HG03103 (cell line): ENCODE data around the gene HLA-DQB2.
"Not testable (repeated sequence)": the region's sequence is repeated elsewhere in the genome, so short reads cannot be mapped to it uniquely, and the experiment has no call there.

Experiments used
- ATAC-seq: cut with Tn5 transposase; IDR thresholded peaks from one replicate; pipeline ENCODE4 v1.9.1; 2021; ENCODE audit warnings: low read depth; ENCODE audit not compliant: unreplicated experiment

Gene HLA-DQB2

DNA sequence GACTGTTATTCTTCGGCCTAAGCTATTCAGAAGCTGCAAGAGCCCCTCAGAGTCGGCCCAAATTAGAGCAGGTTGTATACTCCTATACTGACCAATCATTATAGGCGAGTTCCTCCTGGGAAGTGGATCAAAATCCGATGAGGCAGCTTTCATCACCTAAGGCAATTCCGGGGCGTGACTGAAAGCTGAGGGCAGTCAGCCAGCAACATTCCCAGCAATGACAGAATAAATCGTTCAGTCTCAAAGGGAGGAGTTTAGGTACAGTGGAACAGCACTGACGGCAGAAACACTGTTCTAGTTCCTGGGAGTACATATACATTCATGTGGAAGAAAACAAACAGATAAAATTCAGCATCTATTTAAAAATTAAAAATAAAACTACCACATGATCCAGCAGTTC lies 10.8 kb downstream of the HLA-DQB2 start:
- no peak for ATAC-seq

- ATAC-seq: not testable (repeated sequence)
Observed at GRCh38 chr6:32745649-32746048, 17.7 kb downstream of the HLA-DQB2 start.

DNA sequence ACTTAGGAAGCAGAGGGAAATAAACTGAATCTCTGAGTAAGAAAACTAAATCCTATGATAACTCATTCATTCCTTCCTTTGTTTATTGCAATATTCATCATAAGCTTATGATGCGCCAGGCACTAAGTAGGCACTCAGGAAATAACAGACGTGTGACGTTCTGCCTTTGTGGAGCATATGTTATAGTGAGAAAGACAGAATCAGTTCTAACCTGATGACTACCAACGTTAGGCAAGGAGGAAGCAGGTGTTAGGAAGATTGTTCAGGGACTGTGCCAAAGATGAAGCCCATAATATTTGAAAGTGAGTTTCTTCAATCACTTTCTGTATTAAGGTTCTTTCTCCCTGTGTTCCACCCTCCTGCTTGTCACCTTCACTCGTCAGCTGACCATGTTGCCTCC lies 18.6 kb downstream of the HLA-DQB2 start:
- ATAC-seq: no peak

GRCh38 chr6:32742374-32742773 lies 21.0 kb downstream of the HLA-DQB2 start:
- no peak for ATAC-seq

- no peak for ATAC-seq
Observed at GRCh38 chr6:32741031-32741960, 22.0 kb downstream of the HLA-DQB2 start, which contains the start of gene HLA-DQA2. HLA-DQA2 (plus strand) TSS chr6:32741391; CDS start chr6:32741444, 53 bp downstream.

GRCh38 chr6:32738126-32738525 lies 25.2 kb downstream of the HLA-DQB2 start:
- no peak for ATAC-seq

GRCh38 chr6:32718879-32719278 lies 44.5 kb downstream of the HLA-DQB2 start:
- ATAC-seq: no peak

DNA sequence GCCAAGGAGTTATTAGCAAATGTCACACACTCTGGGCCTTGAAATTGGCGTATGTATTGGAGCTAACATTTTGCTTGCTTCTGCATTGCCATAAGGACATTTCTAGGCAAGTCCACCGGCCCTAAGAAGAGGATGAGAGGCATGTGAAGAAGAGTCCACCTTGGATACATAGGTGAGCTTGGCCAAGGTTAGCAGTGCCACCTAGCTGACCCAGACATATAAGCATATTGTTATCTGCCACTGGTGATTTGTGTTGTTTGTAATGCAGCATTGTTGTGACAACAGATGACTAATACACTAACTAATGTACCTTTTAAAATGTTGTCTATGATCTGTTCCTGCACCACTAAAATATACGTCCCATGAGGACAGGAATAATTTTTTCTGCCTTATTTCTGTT lies 46.9 kb downstream of the HLA-DQB2 start:
- ATAC-seq: no peak

GRCh38 chr6:32713241-32713640 lies 50.1 kb downstream of the HLA-DQB2 start:
- no peak for ATAC-seq

GRCh38 chr6:32709625-32710024 lies 53.7 kb downstream of the HLA-DQB2 start:
- ATAC-seq: no peak
